Liver (tissue), 9 donors: Measurements from ENCODE around the gene SMIM35. TPM values are rescaled to one million over a fixed set of nuclear protein-coding genes. Genes with fewer than 3 reads are reported as not detected.

Source experiments
- DNase-seq: peaks from one replicate; pipeline ENCODE4 v3.0.0-alpha.2; 2017; ENCODE audit warnings: low spot score
- H3K27ac ChIP-seq, 2 donors: one replicate each; pipeline ENCODE4 v1.7.0; 2013; ENCODE audit warnings: inconsistent platforms in 2 of 2, low read length in 2 of 2, control low read depth in 1 of 2, low read depth in 1 of 2, mild to moderate bottlenecking in 1 of 2
- H3K27me3 ChIP-seq, 4 donors: one replicate each; pipeline versions ENCODE4 v1.6.1 to v1.7.0; 2013; ENCODE audit warnings: low read length in 3 of 4, inconsistent platforms in 1 of 4, mild to moderate bottlenecking in 1 of 4, moderate library complexity in 1 of 4; ENCODE audit not compliant: control insufficient read depth in 4 of 4, insufficient read depth in 4 of 4
- H3K36me3 ChIP-seq, 4 donors: one replicate each; pipeline versions ENCODE4 v1.6.1 to v1.7.0; 2013; ENCODE audit warnings: low read length in 3 of 4, mild to moderate bottlenecking in 3 of 4, low read depth in 1 of 4, moderate library complexity in 1 of 4; ENCODE audit not compliant: control insufficient read depth in 4 of 4, insufficient read depth in 3 of 4
- H3K4me1 ChIP-seq, 4 donors: one replicate each; pipeline versions ENCODE4 v1.6.1 to v1.7.0; 2013; ENCODE audit warnings: low read length in 3 of 4, mild to moderate bottlenecking in 3 of 4, moderate library complexity in 1 of 4; ENCODE audit not compliant: control insufficient read depth in 4 of 4, insufficient read depth in 4 of 4
- H3K4me3 ChIP-seq, 3 donors: one replicate each; pipeline versions ENCODE4 v1.6.1 to v1.7.0; 2013; ENCODE audit warnings: low read length in 3 of 3, control low read depth in 1 of 3, low read depth in 1 of 3, mild to moderate bottlenecking in 1 of 3
- H3K9ac ChIP-seq, 2 donors: one replicate each; pipeline ENCODE4 v1.7.0; 2013; ENCODE audit warnings: low read length in 2 of 2, mild to moderate bottlenecking in 2 of 2, moderate library complexity in 2 of 2, control low read depth in 1 of 2, low read depth in 1 of 2
- H3K9me3 ChIP-seq, 4 donors: one replicate each; pipeline versions ENCODE4 v1.6.1 to v1.7.0; 2013; ENCODE audit warnings: low read length in 3 of 4; ENCODE audit not compliant: control insufficient read depth in 4 of 4
- EGR1 ChIP-seq, 2 donors: IDR thresholded peaks; 2 replicates each; pipeline ENCODE4 v1.6.1; 2016 to 2018; ENCODE audit warnings: antibody characterized with exemption in 2 of 2, low read depth in 2 of 2
- FOXA1 ChIP-seq: IDR thresholded peaks from 2 replicates; pipeline ENCODE4 v1.6.1; 2016; ENCODE audit warnings: antibody characterized with exemption
- FOXA2 ChIP-seq: IDR thresholded peaks from 2 replicates; pipeline ENCODE4 v1.6.1; 2016; ENCODE audit warnings: antibody characterized with exemption
- GABPA ChIP-seq, 2 donors: IDR thresholded peaks in 1 of 2; conservative IDR thresholded peaks in 1 of 2; 2 replicates each; pipeline ENCODE4 v1.6.1; 2016; ENCODE audit warnings: antibody characterized with exemption in 2 of 2, mild to moderate bottlenecking in 1 of 2, moderate library complexity in 1 of 2
- HNF4A ChIP-seq, 2 donors: conservative IDR thresholded peaks; 2 replicates each; pipeline ENCODE4 v1.6.1; 2016; ENCODE audit warnings: antibody characterized with exemption in 2 of 2, mild to moderate bottlenecking in 2 of 2
- HNF4G ChIP-seq: IDR thresholded peaks from 2 replicates; pipeline ENCODE4 v1.6.1; 2016; ENCODE audit warnings: antibody characterized with exemption
- JUND ChIP-seq, 2 donors: IDR thresholded peaks; 2 replicates each; pipeline ENCODE4 v1.6.1; 2016; ENCODE audit warnings: antibody characterized with exemption in 2 of 2
- NR2F2 ChIP-seq: IDR thresholded peaks from 2 replicates; pipeline ENCODE4 v1.6.1; 2016; ENCODE audit warnings: antibody characterized with exemption
- RAD21 ChIP-seq, 2 donors: IDR thresholded peaks; 2 replicates each; pipeline ENCODE4 v1.6.1; 2016; ENCODE audit warnings: antibody characterized with exemption in 2 of 2, mild to moderate bottlenecking in 2 of 2
- RXRA ChIP-seq, 2 donors: IDR thresholded peaks; 2 replicates each; pipeline ENCODE4 v1.6.1; 2017 to 2018; ENCODE audit warnings: antibody characterized with exemption in 2 of 2, mild to moderate bottlenecking in 1 of 2
- SP1 ChIP-seq: IDR thresholded peaks from 2 replicates; pipeline ENCODE4 v1.6.1; 2018; ENCODE audit warnings: antibody characterized with exemption, mild to moderate bottlenecking
- TAF1 ChIP-seq: conservative IDR thresholded peaks from 2 replicates; pipeline ENCODE4 v1.6.1; 2016; ENCODE audit warnings: antibody characterized with exemption, mild to moderate bottlenecking
- YY1 ChIP-seq: IDR thresholded peaks from 2 replicates; pipeline ENCODE4 v1.6.1; 2016; ENCODE audit warnings: antibody characterized with exemption, mild to moderate bottlenecking
- WGBS: extraction: QIAGEN DNeasy Blood & Tissue Kit; methylation state at CpG from one replicate; pipeline ENCODE4 v1.1.7; 2013; 5-methylcytosine and 5-hydroxymethylcytosine counted together
- polyA plus RNA-seq, 2 donors: library from polyadenylated mRNA; stranded (reverse) in 1 of 2; unstranded in 1 of 2; fragments of 200-250 nt in 1 of 2; fragments of >200 nt in 1 of 2; fragmentation: Nextera tagmentation in 1 of 2; extraction: Ambion mirVana in 1 of 2; gene quantifications; one replicate each; pipeline versions ENCODE4 v1.2.1 to v1.2.3, GENCODE V29; 2013 to 2015
- total RNA-seq, 2 donors: library from RNA; depleted of rRNA; stranded (reverse); fragments of >200 nt; gene quantifications; one replicate each; pipeline ENCODE4 v1.2.3, GENCODE V29; 2014
- TF ChIP-seq, protein P1 (sequence below): IDR thresholded peaks from 2 replicates; pipeline ENCODE4 v1.6.1; 2016; ENCODE audit warnings: antibody characterized with exemption, mild to moderate bottlenecking
- TF ChIP-seq, protein P2 (sequence below): IDR thresholded peaks from 2 replicates; pipeline ENCODE4 v1.6.1; 2016; ENCODE audit warnings: antibody characterized with exemption
- TF ChIP-seq, protein P3 (sequence below): fragments of 150-350 bp; IDR thresholded peaks from 2 replicates; pipeline ENCODE4 v1.5.1; 2017; ENCODE audit warnings: improper control_type of control experiment, low read depth, low read length; ENCODE audit not compliant: missing input control
- TF ChIP-seq, protein P4 (sequence below): IDR thresholded peaks from 2 replicates; pipeline ENCODE4 v1.6.1; 2016; ENCODE audit warnings: antibody characterized with exemption
- TF ChIP-seq, protein P5 (sequence below): IDR thresholded peaks from 2 replicates; pipeline ENCODE4 v1.6.1; 2016; ENCODE audit warnings: antibody characterized with exemption
- donor health status: healthy.
- donor health status: healthy.
- donor health status: healthy.
- donor health status: healthy.
- donor health status: healthy.

SMIM35 gene
- total and polyA plus RNA-seq, 4 donors: 0.07 TPM; not detected in 3

DNA sequence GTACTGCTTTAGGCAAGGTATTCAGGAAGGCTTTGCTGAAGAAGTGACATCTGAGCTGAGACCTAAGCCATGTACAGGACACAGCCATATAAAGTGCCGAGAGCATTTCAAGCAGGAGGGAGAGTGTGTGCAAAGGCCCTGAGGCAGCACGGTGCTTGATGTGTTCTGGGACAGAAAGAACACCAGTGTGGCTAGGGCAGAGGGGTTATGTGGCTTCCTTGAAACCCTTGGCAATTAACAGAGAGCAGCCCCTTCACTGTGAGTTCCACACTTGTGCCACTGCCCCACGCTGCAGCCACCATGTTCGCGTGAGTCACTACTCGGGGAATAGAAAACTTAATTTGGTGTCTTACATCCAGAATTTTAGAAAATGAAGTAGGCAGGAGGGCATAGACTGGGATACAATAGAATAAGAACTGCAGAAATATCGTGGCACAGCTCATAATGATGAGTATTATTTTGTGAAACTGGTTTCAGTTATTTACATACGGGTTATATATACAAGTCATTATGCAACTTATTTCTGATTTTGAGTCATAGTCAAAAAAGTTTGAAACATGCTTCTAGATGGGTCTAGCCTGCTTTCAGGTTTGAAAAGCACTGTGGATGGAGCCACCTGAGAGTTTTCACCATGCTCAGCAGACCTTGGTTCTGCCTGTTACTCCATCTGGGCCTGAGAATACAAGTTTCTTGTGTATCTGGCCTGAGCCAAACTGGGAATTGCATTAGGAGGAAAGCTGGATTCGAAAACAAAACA is 88.8 kb downstream of the SMIM35 start:
- Histone ChIP-seq H3K9me3 (no peaks in the 10 kb centered on the region), H3K4me3 (no peak overlapping the region), H3K36me3 (no peaks in the 10 kb centered on the region), H3K9ac (no peak overlapping the region), H3K27ac (no peak overlapping the region), H3K27me3 (no peaks in the 10 kb centered on the region), H3K4me1 (no peaks in the 10 kb centered on the region)
- no peak for DNase-seq
- no peak for TF ChIP-seq EGR1 (IDR thresholded peaks at IDR 0.05; ENCODE audit: low read depth in 2 of 2)
- 93% methylated on average over 9 of the region's 9 CpGs for WGBS

DNA sequence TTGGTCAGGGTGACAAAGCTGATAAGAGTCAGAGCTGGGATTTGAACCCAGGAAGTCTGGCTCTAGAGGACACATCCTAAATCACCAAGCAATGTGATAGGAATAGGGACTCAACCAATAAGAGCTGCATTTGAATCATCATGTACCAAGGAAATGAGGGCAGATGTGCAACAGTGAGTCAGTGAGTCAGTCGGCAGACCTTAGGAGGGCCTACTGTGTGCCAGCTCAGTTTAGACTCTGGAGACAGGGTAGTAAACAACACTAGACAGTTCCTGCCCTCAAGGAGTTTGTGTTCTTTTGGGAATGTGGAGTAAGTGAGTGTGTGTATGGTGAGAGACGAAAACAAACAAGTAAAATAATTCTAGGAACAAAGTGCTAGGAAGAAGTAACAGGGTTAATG is 89.4 kb downstream of the SMIM35 start:
- WGBS: 95% methylated on average over 2 of the region's 2 CpGs
- H3K9me3 ChIP-seq: no peaks in the 10 kb centered on the region
- H3K27ac ChIP-seq: no peak overlapping the region
- no peaks in the 10 kb centered on the region for H3K27me3 ChIP-seq
- H3K4me3 ChIP-seq: no peak overlapping the region
- no peak overlapping the region for H3K9ac ChIP-seq
- H3K4me1 ChIP-seq: peaks cover 0 to 3% (median 0%) of the 10 kb centered on the region in 4 donors
- no peaks in the 10 kb centered on the region for H3K36me3 ChIP-seq
- no peak for DNase-seq
- TF ChIP-seq NR2F2 (no peak), RXRA (IDR thresholded peaks at IDR 0.05) (no peak), GABPA (IDR thresholded peaks at IDR 0.05 in 1 of 2, conservative IDR thresholded peaks at IDR 0.05 in 1 of 2) (no peak), TAF1 (no peak), YY1 (no peak), RAD21 (IDR thresholded peaks at IDR 0.05) (no peak), FOXA1 (no peak), EGR1 (IDR thresholded peaks at IDR 0.05; ENCODE audit: low read depth in 2 of 2) (no peak), FOXA2 (no peak), HNF4A (conservative IDR thresholded peaks at IDR 0.05) (no peak), HNF4G (no peak), JUND (IDR thresholded peaks at IDR 0.05) (no peak), SP1 (no peak)
- TF ChIP-seq, protein P1, sequence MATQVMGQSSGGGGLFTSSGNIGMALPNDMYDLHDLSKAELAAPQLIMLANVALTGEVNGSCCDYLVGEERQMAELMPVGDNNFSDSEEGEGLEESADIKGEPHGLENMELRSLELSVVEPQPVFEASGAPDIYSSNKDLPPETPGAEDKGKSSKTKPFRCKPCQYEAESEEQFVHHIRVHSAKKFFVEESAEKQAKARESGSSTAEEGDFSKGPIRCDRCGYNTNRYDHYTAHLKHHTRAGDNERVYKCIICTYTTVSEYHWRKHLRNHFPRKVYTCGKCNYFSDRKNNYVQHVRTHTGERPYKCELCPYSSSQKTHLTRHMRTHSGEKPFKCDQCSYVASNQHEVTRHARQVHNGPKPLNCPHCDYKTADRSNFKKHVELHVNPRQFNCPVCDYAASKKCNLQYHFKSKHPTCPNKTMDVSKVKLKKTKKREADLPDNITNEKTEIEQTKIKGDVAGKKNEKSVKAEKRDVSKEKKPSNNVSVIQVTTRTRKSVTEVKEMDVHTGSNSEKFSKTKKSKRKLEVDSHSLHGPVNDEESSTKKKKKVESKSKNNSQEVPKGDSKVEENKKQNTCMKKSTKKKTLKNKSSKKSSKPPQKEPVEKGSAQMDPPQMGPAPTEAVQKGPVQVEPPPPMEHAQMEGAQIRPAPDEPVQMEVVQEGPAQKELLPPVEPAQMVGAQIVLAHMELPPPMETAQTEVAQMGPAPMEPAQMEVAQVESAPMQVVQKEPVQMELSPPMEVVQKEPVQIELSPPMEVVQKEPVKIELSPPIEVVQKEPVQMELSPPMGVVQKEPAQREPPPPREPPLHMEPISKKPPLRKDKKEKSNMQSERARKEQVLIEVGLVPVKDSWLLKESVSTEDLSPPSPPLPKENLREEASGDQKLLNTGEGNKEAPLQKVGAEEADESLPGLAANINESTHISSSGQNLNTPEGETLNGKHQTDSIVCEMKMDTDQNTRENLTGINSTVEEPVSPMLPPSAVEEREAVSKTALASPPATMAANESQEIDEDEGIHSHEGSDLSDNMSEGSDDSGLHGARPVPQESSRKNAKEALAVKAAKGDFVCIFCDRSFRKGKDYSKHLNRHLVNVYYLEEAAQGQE: no peak
- TF ChIP-seq, protein P2, sequence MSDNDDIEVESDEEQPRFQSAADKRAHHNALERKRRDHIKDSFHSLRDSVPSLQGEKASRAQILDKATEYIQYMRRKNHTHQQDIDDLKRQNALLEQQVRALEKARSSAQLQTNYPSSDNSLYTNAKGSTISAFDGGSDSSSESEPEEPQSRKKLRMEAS: no peak
- TF ChIP-seq, protein P3, sequence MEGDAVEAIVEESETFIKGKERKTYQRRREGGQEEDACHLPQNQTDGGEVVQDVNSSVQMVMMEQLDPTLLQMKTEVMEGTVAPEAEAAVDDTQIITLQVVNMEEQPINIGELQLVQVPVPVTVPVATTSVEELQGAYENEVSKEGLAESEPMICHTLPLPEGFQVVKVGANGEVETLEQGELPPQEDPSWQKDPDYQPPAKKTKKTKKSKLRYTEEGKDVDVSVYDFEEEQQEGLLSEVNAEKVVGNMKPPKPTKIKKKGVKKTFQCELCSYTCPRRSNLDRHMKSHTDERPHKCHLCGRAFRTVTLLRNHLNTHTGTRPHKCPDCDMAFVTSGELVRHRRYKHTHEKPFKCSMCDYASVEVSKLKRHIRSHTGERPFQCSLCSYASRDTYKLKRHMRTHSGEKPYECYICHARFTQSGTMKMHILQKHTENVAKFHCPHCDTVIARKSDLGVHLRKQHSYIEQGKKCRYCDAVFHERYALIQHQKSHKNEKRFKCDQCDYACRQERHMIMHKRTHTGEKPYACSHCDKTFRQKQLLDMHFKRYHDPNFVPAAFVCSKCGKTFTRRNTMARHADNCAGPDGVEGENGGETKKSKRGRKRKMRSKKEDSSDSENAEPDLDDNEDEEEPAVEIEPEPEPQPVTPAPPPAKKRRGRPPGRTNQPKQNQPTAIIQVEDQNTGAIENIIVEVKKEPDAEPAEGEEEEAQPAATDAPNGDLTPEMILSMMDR: no peak
- TF ChIP-seq, protein P4, sequence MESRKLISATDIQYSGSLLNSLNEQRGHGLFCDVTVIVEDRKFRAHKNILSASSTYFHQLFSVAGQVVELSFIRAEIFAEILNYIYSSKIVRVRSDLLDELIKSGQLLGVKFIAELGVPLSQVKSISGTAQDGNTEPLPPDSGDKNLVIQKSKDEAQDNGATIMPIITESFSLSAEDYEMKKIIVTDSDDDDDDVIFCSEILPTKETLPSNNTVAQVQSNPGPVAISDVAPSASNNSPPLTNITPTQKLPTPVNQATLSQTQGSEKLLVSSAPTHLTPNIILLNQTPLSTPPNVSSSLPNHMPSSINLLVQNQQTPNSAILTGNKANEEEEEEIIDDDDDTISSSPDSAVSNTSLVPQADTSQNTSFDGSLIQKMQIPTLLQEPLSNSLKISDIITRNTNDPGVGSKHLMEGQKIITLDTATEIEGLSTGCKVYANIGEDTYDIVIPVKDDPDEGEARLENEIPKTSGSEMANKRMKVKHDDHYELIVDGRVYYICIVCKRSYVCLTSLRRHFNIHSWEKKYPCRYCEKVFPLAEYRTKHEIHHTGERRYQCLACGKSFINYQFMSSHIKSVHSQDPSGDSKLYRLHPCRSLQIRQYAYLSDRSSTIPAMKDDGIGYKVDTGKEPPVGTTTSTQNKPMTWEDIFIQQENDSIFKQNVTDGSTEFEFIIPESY: no peak
- TF ChIP-seq, protein P5, sequence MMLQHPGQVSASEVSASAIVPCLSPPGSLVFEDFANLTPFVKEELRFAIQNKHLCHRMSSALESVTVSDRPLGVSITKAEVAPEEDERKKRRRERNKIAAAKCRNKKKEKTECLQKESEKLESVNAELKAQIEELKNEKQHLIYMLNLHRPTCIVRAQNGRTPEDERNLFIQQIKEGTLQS: no peak
